Loucy (cell line): ENCODE measurements around the gene ANXA9.

Experiments used
- H2AFZ ChIP-seq: fragments of 200-600 bp; sonication (generic); 2 replicates; pipeline ENCODE4 v1.6.0; 2016; ENCODE audit warnings: antibody characterized with exemption, mild to moderate bottlenecking, low read length, moderate library complexity
- H3F3A ChIP-seq: fragments of 200-600 bp; 2 replicates; pipeline ENCODE4 v1.6.0; 2016; ENCODE audit warnings: antibody characterized with exemption, low read depth, mild to moderate bottlenecking
- H3K27me3 ChIP-seq: fragments of 200-600 bp; sonication (generic); 2 replicates; pipeline ENCODE4 v1.6.1; 2014; ENCODE audit warnings: low read length, mild to moderate bottlenecking; ENCODE audit not compliant: insufficient read depth, poor library complexity, severe bottlenecking
- H3K36me3 ChIP-seq: fragments of 200-600 bp; sonication (generic); 2 replicates; pipeline ENCODE4 v1.6.1; 2016; ENCODE audit warnings: low read length; ENCODE audit not compliant: insufficient read depth
- H3K4me1 ChIP-seq: fragments of 200-600 bp; sonication (generic); 2 replicates; pipeline ENCODE4 v1.5.1; 2014; ENCODE audit warnings: low read length, mild to moderate bottlenecking; ENCODE audit not compliant: insufficient read depth, poor library complexity, severe bottlenecking
- H3K4me2 ChIP-seq: fragments of 200-600 bp; sonication (generic); 2 replicates; pipeline ENCODE4 v1.6.0; 2014; ENCODE audit warnings: antibody characterized with exemption, low read length, low read depth, mild to moderate bottlenecking; ENCODE audit not compliant: poor library complexity, severe bottlenecking
- H3K4me3 ChIP-seq: fragments of 200-600 bp; sonication (generic); 2 replicates; pipeline ENCODE4 v1.5.1; 2014; ENCODE audit warnings: low read length, mild to moderate bottlenecking, mixed read lengths; ENCODE audit not compliant: poor library complexity, severe bottlenecking
- H3K79me2 ChIP-seq: fragments of 200-600 bp; sonication (generic); 2 replicates; pipeline ENCODE4 v1.6.1; 2014; ENCODE audit warnings: low read length; ENCODE audit not compliant: insufficient read depth
- H3K9ac ChIP-seq: fragments of 200-600 bp; sonication (generic); 2 replicates; pipeline ENCODE4 v1.6.0; 2014; ENCODE audit warnings: mild to moderate bottlenecking, low read depth, low read length, moderate library complexity; ENCODE audit not compliant: poor library complexity, severe bottlenecking
- H3K9me2 ChIP-seq: fragments of 200-600 bp; sonication (generic); replicated peaks from 2 replicates; pipeline ENCODE4 v1.6.1; 2016; ENCODE audit warnings: low read depth, low read length, mixed read lengths
- H3K9me3 ChIP-seq: fragments of 200-600 bp; sonication (generic); 2 replicates; pipeline ENCODE4 v1.6.1; 2014; ENCODE audit warnings: mild to moderate bottlenecking, antibody characterized with exemption, low read length, low read depth; ENCODE audit not compliant: insufficient read depth
- H4K20me1 ChIP-seq: fragments of 200-600 bp; sonication (generic); 2 replicates; pipeline ENCODE4 v1.6.0; 2014; ENCODE audit warnings: antibody characterized with exemption, low read length, mild to moderate bottlenecking; ENCODE audit not compliant: insufficient read depth, poor library complexity, severe bottlenecking
- EZH2phosphoT487 ChIP-seq: fragments of 200-600 bp; IDR thresholded peaks from 2 replicates; pipeline ENCODE4 v1.6.1; 2018; ENCODE audit warnings: antibody characterized with exemption, mild to moderate bottlenecking, moderate library complexity, borderline replicate concordance
- TF ChIP-seq, protein P1 (sequence below): fragments of 200-600 bp; sonication (generic); conservative IDR thresholded peaks from 2 replicates; pipeline ENCODE4 v1.5.1; 2014; ENCODE audit warnings: mild to moderate bottlenecking, antibody characterized with exemption, low read length

Gene ANXA9

DNA sequence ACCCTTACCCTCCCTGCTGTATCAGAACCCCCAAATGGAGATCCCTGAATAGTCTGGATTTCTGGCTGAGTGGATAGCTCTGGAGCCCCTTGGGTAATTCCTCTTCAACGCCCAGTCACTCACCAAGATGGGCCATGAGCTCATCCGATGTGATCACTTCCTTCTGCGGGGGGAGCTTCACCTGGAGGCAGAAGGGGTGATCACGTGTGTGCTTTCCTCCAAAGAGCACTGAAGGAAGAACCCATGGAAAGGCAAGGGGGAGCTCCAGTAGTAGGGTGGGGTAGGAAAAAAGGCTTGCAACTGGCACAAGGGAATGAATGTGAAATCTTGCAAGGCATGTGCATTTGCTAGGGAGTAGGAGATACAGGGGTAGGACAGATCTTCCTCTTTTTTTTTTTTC, 19.5 kb downstream of the ANXA9 start:
- peaks cover 8% of the 10 kb centered on the region for H3K79me2 ChIP-seq
- no peaks in the 10 kb centered on the region for H3F3A ChIP-seq
- no peak overlapping the region for H3K9ac ChIP-seq
- no peak for TF ChIP-seq EZH2phosphoT487
- TF ChIP-seq, protein P1, sequence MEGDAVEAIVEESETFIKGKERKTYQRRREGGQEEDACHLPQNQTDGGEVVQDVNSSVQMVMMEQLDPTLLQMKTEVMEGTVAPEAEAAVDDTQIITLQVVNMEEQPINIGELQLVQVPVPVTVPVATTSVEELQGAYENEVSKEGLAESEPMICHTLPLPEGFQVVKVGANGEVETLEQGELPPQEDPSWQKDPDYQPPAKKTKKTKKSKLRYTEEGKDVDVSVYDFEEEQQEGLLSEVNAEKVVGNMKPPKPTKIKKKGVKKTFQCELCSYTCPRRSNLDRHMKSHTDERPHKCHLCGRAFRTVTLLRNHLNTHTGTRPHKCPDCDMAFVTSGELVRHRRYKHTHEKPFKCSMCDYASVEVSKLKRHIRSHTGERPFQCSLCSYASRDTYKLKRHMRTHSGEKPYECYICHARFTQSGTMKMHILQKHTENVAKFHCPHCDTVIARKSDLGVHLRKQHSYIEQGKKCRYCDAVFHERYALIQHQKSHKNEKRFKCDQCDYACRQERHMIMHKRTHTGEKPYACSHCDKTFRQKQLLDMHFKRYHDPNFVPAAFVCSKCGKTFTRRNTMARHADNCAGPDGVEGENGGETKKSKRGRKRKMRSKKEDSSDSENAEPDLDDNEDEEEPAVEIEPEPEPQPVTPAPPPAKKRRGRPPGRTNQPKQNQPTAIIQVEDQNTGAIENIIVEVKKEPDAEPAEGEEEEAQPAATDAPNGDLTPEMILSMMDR: no peak
- no peaks in the 10 kb centered on the region for H3K9me3 ChIP-seq
- H3K4me1 ChIP-seq: peaks cover 34% of the 10 kb centered on the region
- no peaks in the 10 kb centered on the region for H3K27me3 ChIP-seq
- peak overlapping the region; percentile 68 for H3K4me2 ChIP-seq
- H2AFZ ChIP-seq: no peak overlapping the region
- no peak overlapping the region for H3K4me3 ChIP-seq
- H3K9me2 ChIP-seq: no peaks in the 10 kb centered on the region
- H4K20me1 ChIP-seq: no peaks in the 10 kb centered on the region
- no peaks in the 10 kb centered on the region for H3K36me3 ChIP-seq

DNA sequence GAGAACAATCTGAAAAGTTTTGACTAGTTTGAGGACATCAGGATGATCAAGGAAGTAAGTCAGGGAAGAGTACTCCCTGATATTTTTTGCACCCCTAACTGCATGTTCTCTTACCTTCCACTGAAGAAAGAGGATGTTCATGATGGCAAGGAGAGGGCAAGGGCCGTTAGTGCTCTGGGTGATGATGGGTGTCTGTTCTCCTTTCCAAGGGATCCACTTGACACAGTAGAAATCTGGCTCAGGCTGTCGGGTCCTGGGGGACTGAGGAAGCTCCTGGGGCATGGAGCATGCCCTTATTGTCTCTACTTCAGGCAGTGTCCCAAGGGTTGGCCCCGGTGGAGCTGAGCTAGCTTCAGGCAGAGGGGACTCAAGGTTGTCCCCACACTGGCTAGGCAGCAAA, 20.0 kb downstream of the ANXA9 start:
- Histone ChIP-seq H3K9ac (no peak overlapping the region), H3K79me2 (peaks cover 8% of the 10 kb centered on the region), H3K9me2 (no peaks in the 10 kb centered on the region), H3K27me3 (no peaks in the 10 kb centered on the region), H3F3A (no peaks in the 10 kb centered on the region), H4K20me1 (no peaks in the 10 kb centered on the region), H3K4me1 (peaks cover 38% of the 10 kb centered on the region), H2AFZ (no peak overlapping the region), H3K36me3 (no peaks in the 10 kb centered on the region), H3K9me3 (no peaks in the 10 kb centered on the region), H3K4me3 (no peak overlapping the region), H3K4me2 (peak overlapping the region; percentile 68)
- TF ChIP-seq, protein P1: no peak
- TF ChIP-seq EZH2phosphoT487: no peak

DNA sequence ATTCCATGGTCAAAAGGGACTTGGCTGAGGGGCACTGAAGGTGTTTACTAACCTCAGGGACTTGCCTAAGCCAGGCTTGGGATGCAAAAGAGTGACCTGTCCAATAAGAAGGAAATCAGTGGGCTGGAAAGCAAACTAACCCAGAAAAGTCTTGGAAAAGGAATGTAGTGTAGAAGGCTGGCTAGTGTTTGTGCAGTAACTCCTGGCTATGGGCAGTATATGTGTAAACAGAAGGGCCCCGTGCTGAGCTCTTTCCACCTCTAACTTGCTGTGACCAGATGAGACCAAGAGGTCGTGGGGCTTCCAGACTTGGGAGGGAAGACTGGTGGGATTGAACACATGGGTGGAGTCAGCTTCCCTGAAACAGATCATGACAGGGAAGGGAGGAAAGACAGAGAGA, 20.5 kb downstream of the ANXA9 start:
- no peaks in the 10 kb centered on the region for H3K27me3 ChIP-seq

More for the DNA sequence above, 20.5 kb downstream of the ANXA9 start:
- peaks cover 42% of the 10 kb centered on the region for H3K4me1 ChIP-seq
- H3K9me2 ChIP-seq: no peaks in the 10 kb centered on the region
- TF ChIP-seq, protein P1: no peak
- TF ChIP-seq EZH2phosphoT487: no peak
- peaks cover under 1% of the 10 kb centered on the region; the same call in 1 of the 2 replicates for H3F3A ChIP-seq
- H3K36me3 ChIP-seq: no peaks in the 10 kb centered on the region
- H3K9ac ChIP-seq: peak overlapping the region; percentile 15
- H3K4me2 ChIP-seq: peak overlapping the region; percentile 68
- H3K79me2 ChIP-seq: peaks cover 8% of the 10 kb centered on the region
- peak overlapping the region; percentile 41 for H3K4me3 ChIP-seq
- H4K20me1 ChIP-seq: no peaks in the 10 kb centered on the region
- no peak overlapping the region for H2AFZ ChIP-seq
- H3K9me3 ChIP-seq: no peaks in the 10 kb centered on the region
